IPS-20b (cell line): ENCODE results near the gene TMCC2.

Experiments used
- H3K27ac ChIP-seq: one replicate; pipeline ENCODE4 v1.5.1; 2013; ENCODE audit warnings: low read length
- H3K27me3 ChIP-seq: 2 replicates; pipeline ENCODE4 v1.6.1; 2013; ENCODE audit warnings: mild to moderate bottlenecking, low read length, inconsistent platforms; ENCODE audit not compliant: insufficient read depth
- H3K36me3 ChIP-seq: 2 replicates; pipeline ENCODE4 v1.6.1; 2013; ENCODE audit warnings: low read depth, mild to moderate bottlenecking, inconsistent platforms, low read length, moderate library complexity; ENCODE audit not compliant: insufficient read depth
- H3K4me1 ChIP-seq: 2 replicates; pipeline ENCODE4 v1.6.1; 2013; ENCODE audit warnings: mild to moderate bottlenecking, control low read depth, inconsistent platforms, low read length, moderate library complexity; ENCODE audit not compliant: insufficient read depth
- H3K4me3 ChIP-seq: 2 replicates; pipeline ENCODE4 v1.5.1; 2013; ENCODE audit warnings: mild to moderate bottlenecking, low read length, inconsistent platforms
- H3K9ac ChIP-seq: 2 replicates; pipeline ENCODE4 v1.6.1; 2013; ENCODE audit warnings: low read depth, mild to moderate bottlenecking, inconsistent platforms, low read length, moderate library complexity
- H3K9me3 ChIP-seq: 2 replicates; pipeline ENCODE4 v1.6.1; 2013; ENCODE audit warnings: mild to moderate bottlenecking, low read depth, low read length, inconsistent platforms; ENCODE audit not compliant: insufficient read depth

The TMCC2 gene

GRCh38 chr1:205317311-205317917 lies 89.7 kb downstream of the TMCC2 start:
- H3K27me3 ChIP-seq = peaks cover 7% of the 10 kb centered on the region; the same call in 1 of the 2 replicates
- H3K9ac ChIP-seq = no peak overlapping the region; the same call in 1 of the 2 replicates
- peak overlapping the region; percentile 93 for H3K4me3 ChIP-seq
- H3K4me1 ChIP-seq = peaks cover 68% of the 10 kb centered on the region
- H3K36me3 ChIP-seq = no peaks in the 10 kb centered on the region
- no peak overlapping the region for H3K27ac ChIP-seq
- H3K9me3 ChIP-seq = no peaks in the 10 kb centered on the region

GRCh38 chr1:205318231-205318991 lies 90.7 kb downstream of the TMCC2 start:
- peak overlapping the region; percentile 93 for H3K4me3 ChIP-seq
- H3K9ac ChIP-seq = no peak overlapping the region
- peaks cover 7% of the 10 kb centered on the region; the same call in 1 of the 2 replicates for H3K27me3 ChIP-seq
- H3K36me3 ChIP-seq = no peaks in the 10 kb centered on the region
- H3K9me3 ChIP-seq = no peaks in the 10 kb centered on the region
- no peak overlapping the region for H3K27ac ChIP-seq
- peaks cover 58% of the 10 kb centered on the region for H3K4me1 ChIP-seq

GRCh38 chr1:205319081-205320018 lies 91.6 kb downstream of the TMCC2 start:
- no peaks in the 10 kb centered on the region for H3K36me3 ChIP-seq
- no peak overlapping the region for H3K9ac ChIP-seq
- no peak overlapping the region for H3K27ac ChIP-seq
- H3K9me3 ChIP-seq = no peaks in the 10 kb centered on the region
- H3K27me3 ChIP-seq = peaks cover 7% of the 10 kb centered on the region; the same call in 1 of the 2 replicates
- H3K4me3 ChIP-seq = peak overlapping the region; percentile 93
- H3K4me1 ChIP-seq = peaks cover 51% of the 10 kb centered on the region

- Histone ChIP-seq H3K36me3 (no peaks in the 10 kb centered on the region), H3K9ac (peak within 1 kb of the TSS; percentile 86; the same call in 1 of the 2 replicates), H3K4me1 (peaks cover 45% of the 10 kb centered on the region), H3K27me3 (peaks cover 7% of the 10 kb centered on the region; the same call in 1 of the 2 replicates), H3K9me3 (no peaks in the 10 kb centered on the region), H3K4me3 (peak within 1 kb of the TSS; percentile 93), H3K27ac (no peak within 1 kb of the TSS)
These were observed 93.6 kb downstream of the TMCC2 start, which contains the start of gene NUAK2 for GRCh38 chr1:205321162-205321958. Gene NUAK2 (minus strand): TSS chr1:205321745. CDS start chr1:205321628, 117 bp downstream.

GRCh38 chr1:205321959-205322283 lies 94.2 kb downstream of the TMCC2 start:
- Histone ChIP-seq H3K9me3 (no peaks in the 10 kb centered on the region), H3K27ac (no peak overlapping the region), H3K9ac (no peak overlapping the region), H3K36me3 (no peaks in the 10 kb centered on the region), H3K4me1 (peaks cover 39% of the 10 kb centered on the region), H3K4me3 (no peak overlapping the region; the same call in 1 of the 2 replicates), H3K27me3 (peaks cover 7% of the 10 kb centered on the region; the same call in 1 of the 2 replicates)
